IMR-90 (cell line): ENCODE results near the gene TSPAN32.

ENCODE experiments used
- BHLHE40 ChIP-seq: fragments of 150-350 bp; IDR thresholded peaks from 2 replicates; pipeline ENCODE4 v1.6.1; 2016; ENCODE audit warnings: mild to moderate bottlenecking, low read depth, low read length
- CEBPB ChIP-seq: IDR thresholded peaks from 2 replicates; pipeline ENCODE4 v1.6.1; 2012; ENCODE audit warnings: low read depth, low read length, improper control_type of control experiment
- CTCF ChIP-seq: conservative IDR thresholded peaks from 2 replicates; pipeline ENCODE4 v1.5.1; 2012; ENCODE audit warnings: mild to moderate bottlenecking, low read depth, low read length, improper control_type of control experiment
- ELK1 ChIP-seq: fragments of 150-350 bp; IDR thresholded peaks from 2 replicates; pipeline ENCODE4 v1.6.1; 2016; ENCODE audit warnings: low read depth, mild to moderate bottlenecking, low read length, moderate library complexity, borderline replicate concordance
- MXI1 ChIP-seq: IDR thresholded peaks from 2 replicates; pipeline ENCODE4 v1.6.1; 2012; ENCODE audit warnings: low read depth, mild to moderate bottlenecking, low read length, moderate library complexity, borderline replicate concordance
- POLR2A ChIP-seq: IDR thresholded peaks from 2 replicates; pipeline ENCODE4 v1.6.1; 2012; ENCODE audit warnings: mild to moderate bottlenecking, low read depth, low read length
- RAD21 ChIP-seq: IDR thresholded peaks from 2 replicates; pipeline ENCODE4 v1.6.1; 2012; ENCODE audit warnings: low read length, improper control_type of control experiment
- RCOR1 ChIP-seq: IDR thresholded peaks from 2 replicates; pipeline ENCODE4 v1.6.1; 2012; ENCODE audit warnings: mild to moderate bottlenecking, low read length, improper control_type of control experiment; ENCODE audit not compliant: insufficient replicate concordance
- USF2 ChIP-seq: fragments of 150-350 bp; IDR thresholded peaks from 2 replicates; pipeline ENCODE4 v1.6.1; 2017; ENCODE audit warnings: mild to moderate bottlenecking, antibody characterized with exemption, low read length, low read depth

- TF ChIP-seq CTCF (no peak), RCOR1 (no peak), USF2 (no peak), BHLHE40 (no peak), RAD21 (no peak), CEBPB (no peak), POLR2A (no peak), MXI1 (no peak), ELK1 (no peak)
Observed at GRCh38 chr11:2320568-2321310, 18.9 kb downstream of the TSPAN32 start.
